Subcutaneous abdominal adipose tissue (tissue), 5 donors: Measurements from ENCODE around the gene ANKRD13A.

Experiments
- H3K27ac ChIP-seq: one replicate; pipeline ENCODE4 v1.7.0; 2013; ENCODE audit warnings: low read depth, mild to moderate bottlenecking, inconsistent platforms, low read length, moderate library complexity
- H3K27me3 ChIP-seq, 5 donors: one replicate each; pipeline ENCODE4 v1.7.0; 2013; ENCODE audit warnings: low read length in 5 of 5, inconsistent platforms in 1 of 5; ENCODE audit not compliant: control insufficient read depth in 5 of 5, insufficient read depth in 4 of 5
- H3K36me3 ChIP-seq, 5 donors: one replicate each; pipeline ENCODE4 v1.7.0; 2013; ENCODE audit warnings: low read length in 5 of 5; ENCODE audit not compliant: control insufficient read depth in 5 of 5, insufficient read depth in 5 of 5
- H3K4me1 ChIP-seq, 5 donors: one replicate each; pipeline ENCODE4 v1.7.0; 2013; ENCODE audit warnings: low read length in 5 of 5, mild to moderate bottlenecking in 3 of 5, moderate library complexity in 1 of 5; ENCODE audit not compliant: control insufficient read depth in 5 of 5, insufficient read depth in 5 of 5
- H3K4me3 ChIP-seq, 5 donors: one replicate each; pipeline ENCODE4 v1.7.0; 2013; ENCODE audit warnings: low read length in 5 of 5, low read depth in 1 of 5
- H3K9ac ChIP-seq, 5 donors: one replicate each; pipeline ENCODE4 v1.7.0; 2013; ENCODE audit warnings: low read length in 5 of 5, mild to moderate bottlenecking in 4 of 5, moderate library complexity in 3 of 5
- H3K9me3 ChIP-seq, 5 donors: one replicate each; pipeline ENCODE4 v1.7.0; 2013; ENCODE audit warnings: low read length in 5 of 5; ENCODE audit not compliant: control insufficient read depth in 5 of 5
- donor health status: healthy.
- donor health status: healthy.
- donor health status: healthy.
- donor health status: healthy.
- donor health status: healthy.

ANKRD13A gene

GRCh38 chr12:110015132-110015531, 15.9 kb downstream of the ANKRD13A start:
- Histone ChIP-seq H3K27me3 (no peaks in the 10 kb centered on the region), H3K9me3 (no peaks in the 10 kb centered on the region), H3K4me3 (no peak overlapping the region), H3K27ac (no peak overlapping the region), H3K9ac (no peak overlapping the region), H3K4me1 (peaks cover 0 to 9% (median 0%) of the 10 kb centered on the region in 5 donors), H3K36me3 (peaks cover 23 to 56% (median 47%) of the 10 kb centered on the region in 5 donors)

GRCh38 chr12:110020956-110021355, 21.7 kb downstream of the ANKRD13A start:
- Histone ChIP-seq H3K9me3 (no peaks in the 10 kb centered on the region), H3K9ac (no peak overlapping the region), H3K4me1 (peaks cover 0 to 24% (median 20%) of the 10 kb centered on the region in 5 donors), H3K4me3 (no peak overlapping the region), H3K36me3 (peaks cover 22 to 64% (median 41%) of the 10 kb centered on the region in 5 donors), H3K27me3 (no peaks in the 10 kb centered on the region), H3K27ac (no peak overlapping the region)

GRCh38 chr12:110023059-110023980, 24.1 kb downstream of the ANKRD13A start:
- Histone ChIP-seq H3K27me3 (no peaks in the 10 kb centered on the region), H3K9me3 (no peaks in the 10 kb centered on the region), H3K9ac (no peak overlapping the region), H3K4me3 (no peak overlapping the region), H3K36me3 (peaks cover 26 to 64% (median 48%) of the 10 kb centered on the region in 5 donors), H3K4me1 (peaks cover 0 to 24% (median 20%) of the 10 kb centered on the region in 5 donors), H3K27ac (no peak overlapping the region)

- peaks cover 21 to 63% (median 44%) of the 10 kb centered on the region in 5 donors for H3K36me3 ChIP-seq
- H3K9me3 ChIP-seq, result no peaks in the 10 kb centered on the region
- no peak overlapping the region for H3K27ac ChIP-seq
- H3K4me3 ChIP-seq, result no peak overlapping the region
- H3K4me1 ChIP-seq, result peaks cover 0 to 24% (median 20%) of the 10 kb centered on the region in 5 donors
- no peaks in the 10 kb centered on the region for H3K27me3 ChIP-seq
- H3K9ac ChIP-seq, result no peak overlapping the region
These were observed 24.8 kb downstream of the ANKRD13A start for GRCh38 chr12:110024051-110024450.

- H3K36me3 ChIP-seq, result peaks cover 11 to 60% (median 35%) of the 10 kb centered on the region in 5 donors
These were observed 29.1 kb downstream of the ANKRD13A start for GRCh38 chr12:110028323-110028722.

GRCh38 chr12:110029290-110029815, 30.1 kb downstream of the ANKRD13A start:
- peaks cover 15 to 65% (median 43%) of the 10 kb centered on the region in 5 donors for H3K36me3 ChIP-seq

More at GRCh38 chr12:110028323-110028722, 29.1 kb downstream of the ANKRD13A start:
- Histone ChIP-seq H3K27me3 (no peaks in the 10 kb centered on the region), H3K4me3 (no peak overlapping the region), H3K9ac (no peak overlapping the region), H3K9me3 (no peaks in the 10 kb centered on the region), H3K27ac (no peak overlapping the region), H3K4me1 (peaks cover 0 to 17% (median 15%) of the 10 kb centered on the region in 5 donors)

GRCh38 chr12:110033888-110034287, 34.7 kb downstream of the ANKRD13A start:
- H3K9me3 ChIP-seq, result no peaks in the 10 kb centered on the region
- no peak overlapping the region for H3K9ac ChIP-seq
- no peak overlapping the region for H3K27ac ChIP-seq
- no peak overlapping the region for H3K4me3 ChIP-seq
- H3K4me1 ChIP-seq, result no peaks in the 10 kb centered on the region
- no peaks in the 10 kb centered on the region for H3K27me3 ChIP-seq
- peaks cover 8 to 76% (median 54%) of the 10 kb centered on the region in 5 donors for H3K36me3 ChIP-seq

More at GRCh38 chr12:110029290-110029815, 30.1 kb downstream of the ANKRD13A start:
- H3K4me1 ChIP-seq, result peaks cover 0 to 6% (median 4%) of the 10 kb centered on the region in 5 donors
- no peak overlapping the region for H3K27ac ChIP-seq
- H3K4me3 ChIP-seq, result no peak overlapping the region
- H3K27me3 ChIP-seq, result no peaks in the 10 kb centered on the region
- no peaks in the 10 kb centered on the region for H3K9me3 ChIP-seq
- no peak overlapping the region for H3K9ac ChIP-seq

- H3K27me3 ChIP-seq, result no peaks in the 10 kb centered on the region
- peaks cover 13 to 67% (median 50%) of the 10 kb centered on the region in 5 donors for H3K36me3 ChIP-seq
- H3K27ac ChIP-seq, result no peak overlapping the region
- H3K4me3 ChIP-seq, result no peak overlapping the region
- no peaks in the 10 kb centered on the region for H3K9me3 ChIP-seq
- peaks cover 0 to 13% (median 0%) of the 10 kb centered on the region in 5 donors for H3K4me1 ChIP-seq
- H3K9ac ChIP-seq, result no peak overlapping the region
These were observed 36.4 kb downstream of the ANKRD13A start for GRCh38 chr12:110035534-110036104.

- no peak overlapping the region for H3K4me3 ChIP-seq
- H3K4me1 ChIP-seq, result peaks cover 0 to 16% (median 5%) of the 10 kb centered on the region in 5 donors
- no peak overlapping the region for H3K9ac ChIP-seq
- no peak overlapping the region for H3K27ac ChIP-seq
- H3K27me3 ChIP-seq, result no peaks in the 10 kb centered on the region
- no peaks in the 10 kb centered on the region for H3K9me3 ChIP-seq
- peaks cover 17 to 66% (median 50%) of the 10 kb centered on the region in 5 donors for H3K36me3 ChIP-seq
These were observed 38.1 kb downstream of the ANKRD13A start for GRCh38 chr12:110037315-110037714.

GRCh38 chr12:110038741-110039084, 39.5 kb downstream of the ANKRD13A start:
- Histone ChIP-seq H3K9ac (no peak overlapping the region), H3K27me3 (no peaks in the 10 kb centered on the region), H3K36me3 (peaks cover 17 to 60% (median 44%) of the 10 kb centered on the region in 5 donors), H3K9me3 (no peaks in the 10 kb centered on the region), H3K27ac (no peak overlapping the region), H3K4me3 (no peak overlapping the region), H3K4me1 (peaks cover 3 to 24% (median 16%) of the 10 kb centered on the region in 5 donors)
